Loucy (cell line): ENCODE data around the gene OLFM1.
"Not testable (repeated sequence)": the region's sequence is repeated elsewhere in the genome, so short reads cannot be mapped to it uniquely, and the experiment has no call there.

Experiments used
- H2AFZ ChIP-seq: fragments of 200-600 bp; sonication (generic); 2 replicates; pipeline ENCODE4 v1.6.0; 2016; ENCODE audit warnings: antibody characterized with exemption, mild to moderate bottlenecking, low read length, moderate library complexity
- H3F3A ChIP-seq: fragments of 200-600 bp; 2 replicates; pipeline ENCODE4 v1.6.0; 2016; ENCODE audit warnings: antibody characterized with exemption, low read depth, mild to moderate bottlenecking
- H3K27me3 ChIP-seq: fragments of 200-600 bp; sonication (generic); 2 replicates; pipeline ENCODE4 v1.6.1; 2014; ENCODE audit warnings: low read length, mild to moderate bottlenecking; ENCODE audit not compliant: insufficient read depth, poor library complexity, severe bottlenecking
- H3K36me3 ChIP-seq: fragments of 200-600 bp; sonication (generic); 2 replicates; pipeline ENCODE4 v1.6.1; 2016; ENCODE audit warnings: low read length; ENCODE audit not compliant: insufficient read depth
- H3K4me1 ChIP-seq: fragments of 200-600 bp; sonication (generic); 2 replicates; pipeline ENCODE4 v1.5.1; 2014; ENCODE audit warnings: low read length, mild to moderate bottlenecking; ENCODE audit not compliant: insufficient read depth, poor library complexity, severe bottlenecking
- H3K4me2 ChIP-seq: fragments of 200-600 bp; sonication (generic); 2 replicates; pipeline ENCODE4 v1.6.0; 2014; ENCODE audit warnings: antibody characterized with exemption, low read length, low read depth, mild to moderate bottlenecking; ENCODE audit not compliant: poor library complexity, severe bottlenecking
- H3K4me3 ChIP-seq: fragments of 200-600 bp; sonication (generic); 2 replicates; pipeline ENCODE4 v1.5.1; 2014; ENCODE audit warnings: low read length, mild to moderate bottlenecking, mixed read lengths; ENCODE audit not compliant: poor library complexity, severe bottlenecking
- H3K79me2 ChIP-seq: fragments of 200-600 bp; sonication (generic); 2 replicates; pipeline ENCODE4 v1.6.1; 2014; ENCODE audit warnings: low read length; ENCODE audit not compliant: insufficient read depth
- H3K9ac ChIP-seq: fragments of 200-600 bp; sonication (generic); 2 replicates; pipeline ENCODE4 v1.6.0; 2014; ENCODE audit warnings: mild to moderate bottlenecking, low read depth, low read length, moderate library complexity; ENCODE audit not compliant: poor library complexity, severe bottlenecking
- H3K9me2 ChIP-seq: fragments of 200-600 bp; sonication (generic); replicated peaks from 2 replicates; pipeline ENCODE4 v1.6.1; 2016; ENCODE audit warnings: low read depth, low read length, mixed read lengths
- H3K9me3 ChIP-seq: fragments of 200-600 bp; sonication (generic); 2 replicates; pipeline ENCODE4 v1.6.1; 2014; ENCODE audit warnings: mild to moderate bottlenecking, antibody characterized with exemption, low read length, low read depth; ENCODE audit not compliant: insufficient read depth
- H4K20me1 ChIP-seq: fragments of 200-600 bp; sonication (generic); 2 replicates; pipeline ENCODE4 v1.6.0; 2014; ENCODE audit warnings: antibody characterized with exemption, low read length, mild to moderate bottlenecking; ENCODE audit not compliant: insufficient read depth, poor library complexity, severe bottlenecking
- CTCF ChIP-seq: fragments of 200-600 bp; sonication (generic); conservative IDR thresholded peaks from 2 replicates; pipeline ENCODE4 v1.5.1; 2014; ENCODE audit warnings: mild to moderate bottlenecking, antibody characterized with exemption, low read length
- EZH2phosphoT487 ChIP-seq: fragments of 200-600 bp; IDR thresholded peaks from 2 replicates; pipeline ENCODE4 v1.6.1; 2018; ENCODE audit warnings: antibody characterized with exemption, mild to moderate bottlenecking, moderate library complexity, borderline replicate concordance

OLFM1 gene

DNA sequence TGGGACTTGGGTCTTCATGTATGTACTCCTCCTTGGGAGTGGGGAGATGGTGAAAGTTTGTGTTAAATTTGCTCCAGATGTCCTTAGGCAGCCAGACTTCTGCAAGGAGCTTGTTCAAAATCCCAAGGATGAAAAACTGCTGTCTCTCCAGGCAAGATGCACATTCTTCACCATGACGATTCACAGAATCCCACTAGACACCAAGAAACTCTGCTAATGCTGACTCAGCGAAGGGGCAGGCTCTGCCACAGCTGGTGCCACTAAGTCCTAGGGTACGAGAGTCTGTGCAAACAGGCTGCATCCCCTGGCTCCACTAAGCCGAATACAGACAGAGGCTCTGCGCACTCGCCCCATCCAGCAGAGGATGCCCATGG lies 71.1 kb downstream of the OLFM1 start:
- H3K27me3 ChIP-seq = no peaks in the 10 kb centered on the region

GRCh38 chr9:135159801-135160200 lies 72.3 kb downstream of the OLFM1 start:
- Histone ChIP-seq H3K79me2 (no peaks in the 10 kb centered on the region), H2AFZ (no peak overlapping the region), H3K4me3 (no peak overlapping the region), H3K9me2 (no peaks in the 10 kb centered on the region), H3K36me3 (no peaks in the 10 kb centered on the region), H3K9ac (no peak overlapping the region), H3K4me1 (no peaks in the 10 kb centered on the region), H3F3A (no peaks in the 10 kb centered on the region), H3K4me2 (no peak overlapping the region), H3K9me3 (no peaks in the 10 kb centered on the region; the same call in 1 of the 2 replicates), H3K27me3 (no peaks in the 10 kb centered on the region), H4K20me1 (no peaks in the 10 kb centered on the region)
- TF ChIP-seq CTCF (no peak), EZH2phosphoT487 (no peak)

More for the DNA sequence above, 71.1 kb downstream of the OLFM1 start:
- no peaks in the 10 kb centered on the region for H3K9me2 ChIP-seq
- no peaks in the 10 kb centered on the region; the same call in 1 of the 2 replicates for H3K9me3 ChIP-seq
- no peaks in the 10 kb centered on the region for H4K20me1 ChIP-seq
- H3K4me1 ChIP-seq = no peaks in the 10 kb centered on the region
- H2AFZ ChIP-seq = no peak overlapping the region
- H3K4me2 ChIP-seq = no peak overlapping the region
- H3K9ac ChIP-seq = no peak overlapping the region
- no peak overlapping the region for H3K4me3 ChIP-seq
- TF ChIP-seq EZH2phosphoT487 = no peak
- TF ChIP-seq CTCF = no peak
- H3K79me2 ChIP-seq = no peaks in the 10 kb centered on the region
- no peaks in the 10 kb centered on the region for H3K36me3 ChIP-seq
- H3F3A ChIP-seq = no peaks in the 10 kb centered on the region

- Histone ChIP-seq H3K9ac (no peak overlapping the region), H3K4me1 (no peaks in the 10 kb centered on the region), H3K4me2 (no peak overlapping the region), H3K79me2 (no peaks in the 10 kb centered on the region), H3K36me3 (no peaks in the 10 kb centered on the region), H3K27me3 (no peaks in the 10 kb centered on the region), H2AFZ (no peak overlapping the region), H3F3A (no peaks in the 10 kb centered on the region), H4K20me1 (no peaks in the 10 kb centered on the region), H3K4me3 (no peak overlapping the region), H3K9me2 (no peaks in the 10 kb centered on the region), H3K9me3 (no peaks in the 10 kb centered on the region; the same call in 1 of the 2 replicates)
- TF ChIP-seq EZH2phosphoT487 = no peak
- TF ChIP-seq CTCF = no peak
These were observed 73.4 kb downstream of the OLFM1 start for GRCh38 chr9:135160862-135161261.

GRCh38 chr9:135162599-135162998 lies 75.1 kb downstream of the OLFM1 start:
- H3F3A ChIP-seq, H3K36me3 ChIP-seq, H3K4me2 ChIP-seq, H3K9me2 ChIP-seq, H3K4me3 ChIP-seq, H3K9ac ChIP-seq, H4K20me1 ChIP-seq, H3K9me3 ChIP-seq, H2AFZ ChIP-seq, H3K79me2 ChIP-seq, H3K4me1 ChIP-seq, H3K27me3 ChIP-seq: not testable (repeated sequence)
